Neural crest cell (in vitro differentiated cells): Measurements from ENCODE around the gene MESP2. TPM values are rescaled to one million over a fixed set of nuclear protein-coding genes. Genes with fewer than 3 reads are reported as not detected.
A peak's percentile ranks its signal among the peaks of the same experiment; 100 is the strongest.

ENCODE experiments used
- DNase-seq: peaks from one replicate; pipeline ENCODE4 v3.0.0; 2021; ENCODE audit warnings: low read depth, mixed read lengths, low spot score
- H3K27ac Mint-ChIP-seq: one replicate; pipeline ENCODE4 v1.8.0; 2021; ENCODE audit warnings: mild to moderate bottlenecking, mixed read lengths; ENCODE audit not compliant: unreplicated experiment
- H3K27me3 Mint-ChIP-seq: 2 replicates; pipeline ENCODE4 v1.8.0; 2021; ENCODE audit warnings: low read depth, mild to moderate bottlenecking, mixed read lengths
- H3K36me3 Mint-ChIP-seq: 2 replicates; pipeline ENCODE4 v1.8.0; 2021; ENCODE audit warnings: low read depth, mild to moderate bottlenecking, mixed read lengths
- H3K4me1 Mint-ChIP-seq: 2 replicates; pipeline ENCODE4 v1.8.0; 2021; ENCODE audit warnings: mixed read lengths
- H3K4me3 Mint-ChIP-seq: one replicate; pipeline ENCODE4 v1.8.0; 2021; ENCODE audit warnings: mild to moderate bottlenecking, mixed read lengths
- H3K9me3 Mint-ChIP-seq: 2 replicates; pipeline ENCODE4 v1.8.0; 2021; ENCODE audit warnings: mixed read lengths
- CTCF ChIP-seq: fragments of 200-600 bp; sonication (generic); conservative IDR thresholded peaks from 2 replicates; pipeline ENCODE4 v1.5.0; 2021; ENCODE audit warnings: antibody characterized with exemption, mild to moderate bottlenecking
- total RNA-seq: library from RNA; stranded (reverse); gene quantifications from 2 replicates; pipeline ENCODE4 v1.2.1, GENCODE V29; 2021

Gene MESP2
- total RNA-seq, 1 donor from 2014 or later, result 0.42 TPM

- TF ChIP-seq CTCF, result no peak
- Mint-ChIP-seq H3K9me3 (no peaks in the 10 kb centered on the region), H3K4me1 (no peaks in the 10 kb centered on the region), H3K4me3 (no peak overlapping the region), H3K27ac (no peak overlapping the region), H3K36me3 (no peaks in the 10 kb centered on the region), H3K27me3 (no peaks in the 10 kb centered on the region)
- DNase-seq, result no peak
Measured at GRCh38 chr15:89769366-89769765, 6.8 kb upstream of the MESP2 start.

DNA sequence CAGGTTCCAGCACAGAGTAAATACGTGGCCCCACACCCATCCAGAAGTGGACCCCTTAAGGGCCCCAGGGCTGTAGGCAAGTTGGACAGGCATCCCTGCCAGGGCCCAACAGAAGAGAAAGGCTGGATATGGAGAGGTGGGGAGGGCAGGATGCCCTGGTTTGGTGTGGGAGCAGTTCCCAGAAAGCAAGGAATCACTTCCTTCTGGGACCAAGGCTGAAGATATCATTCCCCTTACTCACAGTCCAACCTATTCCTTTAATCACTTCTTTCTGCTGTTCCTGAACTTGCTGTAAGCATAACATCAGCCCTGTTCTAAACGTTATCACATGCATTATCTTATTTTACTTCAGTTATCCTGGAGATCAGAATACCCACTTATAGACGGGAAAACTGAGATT is 6.1 kb upstream of the MESP2 start:
- H3K27me3 Mint-ChIP-seq, result no peaks in the 10 kb centered on the region
- no peaks in the 10 kb centered on the region for H3K36me3 Mint-ChIP-seq
- no peak overlapping the region for H3K27ac Mint-ChIP-seq
- no peaks in the 10 kb centered on the region for H3K4me1 Mint-ChIP-seq
- DNase-seq, result no peak
- H3K4me3 Mint-ChIP-seq, result no peak overlapping the region
- H3K9me3 Mint-ChIP-seq, result no peaks in the 10 kb centered on the region
- TF ChIP-seq CTCF, result no peak

- H3K36me3 Mint-ChIP-seq, result no peaks in the 10 kb centered on the region
- no peak overlapping the region for H3K27ac Mint-ChIP-seq
- H3K4me1 Mint-ChIP-seq, result no peaks in the 10 kb centered on the region
- TF ChIP-seq CTCF, result peak; percentile 59
- no peak overlapping the region for H3K4me3 Mint-ChIP-seq
- no peak for DNase-seq
- peaks cover 8% of the 10 kb centered on the region for H3K27me3 Mint-ChIP-seq
- H3K9me3 Mint-ChIP-seq, result no peaks in the 10 kb centered on the region
Measured at GRCh38 chr15:89772932-89773583, 3.1 kb upstream of the MESP2 start.

GRCh38 chr15:89774492-89774891 is 1.6 kb upstream of the MESP2 start:
- peaks cover 14% of the 10 kb centered on the region for H3K27me3 Mint-ChIP-seq
- no peaks in the 10 kb centered on the region for H3K9me3 Mint-ChIP-seq
- TF ChIP-seq CTCF, result no peak
- H3K36me3 Mint-ChIP-seq, result no peaks in the 10 kb centered on the region
- DNase-seq, result no peak
- no peaks in the 10 kb centered on the region for H3K4me1 Mint-ChIP-seq
- no peak overlapping the region for H3K4me3 Mint-ChIP-seq
- no peak overlapping the region for H3K27ac Mint-ChIP-seq

- DNase-seq, result no peak
- no peak overlapping the region for H3K4me3 Mint-ChIP-seq
- H3K9me3 Mint-ChIP-seq, result no peaks in the 10 kb centered on the region
- no peak for TF ChIP-seq CTCF
- no peaks in the 10 kb centered on the region for H3K36me3 Mint-ChIP-seq
- no peaks in the 10 kb centered on the region for H3K4me1 Mint-ChIP-seq
- H3K27me3 Mint-ChIP-seq, result peaks cover 17% of the 10 kb centered on the region
- H3K27ac Mint-ChIP-seq, result no peak overlapping the region
Measured at GRCh38 chr15:89775815-89776214, 317 bp upstream of the MESP2 start.
